Measurements from ENCODE around the gene IL9.
"Not testable (repeated sequence)": the region's sequence is repeated elsewhere in the genome, so short reads cannot be mapped to it uniquely, and the experiment has no call there.

The IL9 gene

DNA sequence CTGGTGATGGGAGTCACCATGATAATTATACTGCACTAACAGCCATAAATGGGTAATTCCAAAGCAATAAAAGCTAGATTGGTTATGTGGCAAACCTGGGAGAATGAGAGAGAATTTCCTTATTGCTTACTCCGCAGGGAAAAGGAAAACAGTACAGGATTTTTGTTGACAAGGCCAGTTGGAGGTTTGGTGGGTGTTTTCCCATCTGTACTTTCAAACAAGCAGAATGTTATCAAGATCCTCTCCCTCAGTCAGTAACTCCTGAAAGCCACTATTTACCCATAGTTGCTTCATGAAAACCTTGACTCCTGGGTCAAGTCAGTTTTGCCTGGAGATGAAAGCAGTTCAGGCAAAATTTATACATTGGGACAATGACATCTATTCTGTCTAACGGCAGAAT, 26.4 kb downstream of the IL9 start:
- DNase-seq: no peak
- H3K27ac Mint-ChIP-seq: no peak overlapping the region
- H3K9me3 Mint-ChIP-seq: no peaks in the 10 kb centered on the region
- H3K36me3 Mint-ChIP-seq (ENCODE audit: low read depth): no peaks in the 10 kb centered on the region
- no peaks in the 10 kb centered on the region for H3K4me1 Mint-ChIP-seq (ENCODE audit: low read depth)
- no peaks in the 10 kb centered on the region for H3K27me3 Mint-ChIP-seq
- H3K4me3 Mint-ChIP-seq: no peak overlapping the region

- no peak for DNase-seq
- H3K4me1 Mint-ChIP-seq (ENCODE audit: low read depth): no peaks in the 10 kb centered on the region
- no peaks in the 10 kb centered on the region for H3K9me3 Mint-ChIP-seq
- H3K27me3 Mint-ChIP-seq: no peaks in the 10 kb centered on the region
- H3K36me3 Mint-ChIP-seq (ENCODE audit: low read depth): no peaks in the 10 kb centered on the region
- no peak overlapping the region for H3K4me3 Mint-ChIP-seq
- no peak overlapping the region for H3K27ac Mint-ChIP-seq
These were observed 27.0 kb downstream of the IL9 start for GRCh38 chr5:135868681-135869080.

DNA sequence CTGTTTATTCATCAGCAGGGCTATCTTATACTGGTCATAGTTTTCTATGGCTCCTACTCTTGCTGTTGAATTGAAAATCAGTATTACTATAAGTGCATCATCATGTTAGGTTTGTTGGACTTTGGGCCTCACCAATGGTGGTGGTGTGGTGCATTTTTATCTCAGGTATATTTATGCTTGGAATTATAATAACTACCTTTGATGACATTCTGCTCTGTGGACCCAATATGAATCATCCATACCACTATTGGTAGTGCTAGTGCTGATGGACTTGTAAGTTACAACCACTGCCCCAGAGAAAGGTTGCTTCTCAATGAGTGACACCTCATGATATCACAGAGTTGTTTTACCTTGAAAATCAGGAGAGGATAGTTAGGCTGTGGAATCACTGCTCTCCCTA, 28.0 kb downstream of the IL9 start:
- DNase-seq: no peak
- Mint-ChIP-seq H3K4me3 (no peak overlapping the region), H3K9me3 (no peaks in the 10 kb centered on the region), H3K27ac (no peak overlapping the region), H3K36me3 (ENCODE audit: low read depth) (no peaks in the 10 kb centered on the region), H3K27me3 (no peaks in the 10 kb centered on the region), H3K4me1 (ENCODE audit: low read depth) (no peaks in the 10 kb centered on the region)

DNA sequence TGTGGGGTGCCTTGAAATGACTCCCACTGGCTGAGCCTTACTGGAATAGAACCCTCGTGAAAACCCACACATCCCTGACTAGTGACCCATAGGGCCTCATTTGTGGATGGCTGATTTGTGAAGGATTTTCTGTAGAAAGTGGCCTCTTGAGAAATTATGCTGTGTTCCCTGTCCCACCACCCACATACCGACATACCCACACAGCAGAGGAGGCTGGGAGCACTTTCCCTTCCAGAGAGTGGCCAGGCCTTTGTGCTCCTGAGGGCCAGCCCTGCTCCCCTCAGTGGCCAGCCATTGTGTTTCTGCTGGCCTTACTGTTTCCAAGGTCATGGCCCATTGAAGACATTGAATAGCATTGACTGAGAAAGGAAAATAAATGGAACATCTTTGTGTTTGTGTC, 29.6 kb downstream of the IL9 start:
- H3K36me3 Mint-ChIP-seq (ENCODE audit: low read depth): no peaks in the 10 kb centered on the region
- DNase-seq: no peak
- H3K9me3 Mint-ChIP-seq: no peaks in the 10 kb centered on the region
- H3K4me1 Mint-ChIP-seq (ENCODE audit: low read depth): no peaks in the 10 kb centered on the region
- H3K27ac Mint-ChIP-seq: no peak overlapping the region
- H3K4me3 Mint-ChIP-seq: no peak overlapping the region
- H3K27me3 Mint-ChIP-seq: no peaks in the 10 kb centered on the region

- Mint-ChIP-seq H3K27ac (no peak overlapping the region), H3K27me3 (no peaks in the 10 kb centered on the region), H3K4me1 (ENCODE audit: low read depth) (no peaks in the 10 kb centered on the region)
These were observed 30.9 kb downstream of the IL9 start for GRCh38 chr5:135864503-135865435.

GRCh38 chr5:135862744-135863143, 32.9 kb downstream of the IL9 start:
- no peak for DNase-seq
- H3K27ac Mint-ChIP-seq: no peak overlapping the region
- no peaks in the 10 kb centered on the region for H3K27me3 Mint-ChIP-seq

More at GRCh38 chr5:135864503-135865435, 30.9 kb downstream of the IL9 start:
- no peak for DNase-seq
- H3K36me3 Mint-ChIP-seq (ENCODE audit: low read depth): no peaks in the 10 kb centered on the region
- H3K4me3 Mint-ChIP-seq: no peak overlapping the region
- H3K9me3 Mint-ChIP-seq: no peaks in the 10 kb centered on the region

DNA sequence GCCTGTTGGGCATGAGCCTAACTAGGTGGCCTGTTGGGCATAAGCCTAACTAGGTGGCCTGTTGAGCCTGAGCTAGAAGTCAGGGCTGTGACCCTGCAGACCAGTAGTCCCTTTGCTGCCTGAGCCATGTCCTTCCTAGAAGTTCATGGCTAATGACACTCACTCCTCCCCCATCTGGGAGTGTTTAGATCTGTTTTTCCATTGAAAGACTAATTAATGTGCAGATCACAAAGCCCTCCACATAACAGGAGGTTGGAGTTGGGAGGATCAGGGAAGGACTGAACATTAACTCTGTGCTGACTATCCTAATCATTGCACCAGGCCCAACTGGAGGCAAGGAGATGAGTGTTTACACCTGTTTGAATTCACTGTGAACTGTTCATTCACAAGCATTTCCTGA, 33.6 kb downstream of the IL9 start:
- Mint-ChIP-seq H3K27me3 (no peaks in the 10 kb centered on the region), H3K27ac (no peak overlapping the region), H3K4me1 (ENCODE audit: low read depth) (no peaks in the 10 kb centered on the region), H3K36me3 (ENCODE audit: low read depth) (no peaks in the 10 kb centered on the region), H3K4me3 (no peak overlapping the region), H3K9me3 (no peaks in the 10 kb centered on the region)
- no peak for DNase-seq

More at GRCh38 chr5:135862744-135863143, 32.9 kb downstream of the IL9 start:
- no peaks in the 10 kb centered on the region for H3K4me1 Mint-ChIP-seq (ENCODE audit: low read depth)
- H3K36me3 Mint-ChIP-seq (ENCODE audit: low read depth): no peaks in the 10 kb centered on the region
- no peaks in the 10 kb centered on the region for H3K9me3 Mint-ChIP-seq
- no peak overlapping the region for H3K4me3 Mint-ChIP-seq

DNA sequence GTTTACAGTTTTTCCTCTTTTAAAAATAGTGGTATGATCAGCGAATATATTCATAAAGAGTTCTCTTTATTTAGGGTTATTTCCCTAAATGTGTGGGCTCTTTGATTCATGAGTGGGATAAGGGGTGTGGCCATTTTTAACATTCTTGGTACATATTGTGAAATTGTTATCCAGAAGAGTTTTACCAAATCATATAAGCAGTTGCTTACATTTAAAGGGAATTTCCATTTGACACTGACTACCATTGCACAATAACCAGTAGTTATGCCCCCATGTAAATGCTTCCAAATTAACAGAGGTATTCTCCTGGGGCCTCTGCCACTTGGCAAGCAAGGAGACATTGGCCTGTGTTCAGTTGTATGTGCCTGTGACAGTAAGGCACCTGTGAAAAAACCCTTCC, 34.0 kb downstream of the IL9 start:
- Mint-ChIP-seq H3K27ac (no peak overlapping the region), H3K4me3 (no peak overlapping the region), H3K4me1 (ENCODE audit: low read depth) (no peaks in the 10 kb centered on the region), H3K36me3 (ENCODE audit: low read depth) (no peaks in the 10 kb centered on the region), H3K27me3 (peaks cover under 1% of the 10 kb centered on the region), H3K9me3 (no peaks in the 10 kb centered on the region)
- DNase-seq: no peak

GRCh38 chr5:135859641-135860040, 36.0 kb downstream of the IL9 start:
- H3K4me1 Mint-ChIP-seq (ENCODE audit: low read depth): no peaks in the 10 kb centered on the region
- H3K27ac Mint-ChIP-seq: no peak overlapping the region
- peaks cover 6% of the 10 kb centered on the region for H3K27me3 Mint-ChIP-seq
- H3K36me3 Mint-ChIP-seq (ENCODE audit: low read depth): no peaks in the 10 kb centered on the region
- no peaks in the 10 kb centered on the region for H3K9me3 Mint-ChIP-seq
- no peak for DNase-seq
- H3K4me3 Mint-ChIP-seq: no peak overlapping the region

GRCh38 chr5:135859186-135859585, 36.5 kb downstream of the IL9 start:
- H3K27ac Mint-ChIP-seq; H3K4me1 Mint-ChIP-seq (ENCODE audit: low read depth): not testable (repeated sequence)

DNA sequence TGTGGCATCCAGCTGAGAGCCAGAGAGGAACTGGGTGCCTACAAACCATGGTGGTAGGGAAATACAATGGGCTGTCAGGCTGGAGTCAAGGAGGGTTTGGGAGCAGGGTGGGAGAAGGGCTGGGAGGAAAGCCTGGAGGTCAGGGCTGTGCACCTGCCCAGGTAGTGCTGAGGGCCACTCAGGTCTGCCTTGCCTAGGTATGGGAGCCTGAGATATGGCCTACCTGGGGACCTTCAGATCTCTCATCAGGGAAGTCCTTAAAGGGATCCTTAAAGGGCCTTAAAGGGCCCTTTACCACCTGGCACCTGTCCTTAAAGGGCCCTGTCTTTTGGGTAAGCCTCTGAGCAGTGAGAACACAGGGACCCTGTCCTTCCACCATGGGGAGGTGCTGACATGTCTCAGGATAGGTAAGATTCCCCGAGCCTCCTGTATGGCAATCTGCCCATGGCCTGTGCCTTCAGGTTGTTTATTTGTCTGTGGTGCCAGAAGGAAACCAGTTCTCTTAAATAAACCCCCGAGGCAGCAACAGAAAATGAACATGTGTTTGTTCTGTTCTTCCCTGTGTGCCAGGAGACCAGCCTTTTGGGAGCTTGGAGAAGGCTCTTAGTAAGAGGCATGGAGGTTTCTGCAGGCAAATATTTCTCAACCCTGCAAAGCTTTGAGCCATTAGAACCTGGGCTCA, 37.9 kb downstream of the IL9 start:
- no peaks in the 10 kb centered on the region for H3K36me3 Mint-ChIP-seq (ENCODE audit: low read depth)
- H3K4me3 Mint-ChIP-seq: no peak overlapping the region
- H3K27ac Mint-ChIP-seq: no peak overlapping the region
- H3K27me3 Mint-ChIP-seq: peaks cover 6% of the 10 kb centered on the region
- no peaks in the 10 kb centered on the region for H3K4me1 Mint-ChIP-seq (ENCODE audit: low read depth)
- H3K9me3 Mint-ChIP-seq: no peaks in the 10 kb centered on the region
- DNase-seq: no peak

More at GRCh38 chr5:135859186-135859585, 36.5 kb downstream of the IL9 start:
- not testable (repeated sequence) for H3K36me3 Mint-ChIP-seq (ENCODE audit: low read depth); H3K4me3 Mint-ChIP-seq; H3K9me3 Mint-ChIP-seq; H3K27me3 Mint-ChIP-seq; DNase-seq

DNA sequence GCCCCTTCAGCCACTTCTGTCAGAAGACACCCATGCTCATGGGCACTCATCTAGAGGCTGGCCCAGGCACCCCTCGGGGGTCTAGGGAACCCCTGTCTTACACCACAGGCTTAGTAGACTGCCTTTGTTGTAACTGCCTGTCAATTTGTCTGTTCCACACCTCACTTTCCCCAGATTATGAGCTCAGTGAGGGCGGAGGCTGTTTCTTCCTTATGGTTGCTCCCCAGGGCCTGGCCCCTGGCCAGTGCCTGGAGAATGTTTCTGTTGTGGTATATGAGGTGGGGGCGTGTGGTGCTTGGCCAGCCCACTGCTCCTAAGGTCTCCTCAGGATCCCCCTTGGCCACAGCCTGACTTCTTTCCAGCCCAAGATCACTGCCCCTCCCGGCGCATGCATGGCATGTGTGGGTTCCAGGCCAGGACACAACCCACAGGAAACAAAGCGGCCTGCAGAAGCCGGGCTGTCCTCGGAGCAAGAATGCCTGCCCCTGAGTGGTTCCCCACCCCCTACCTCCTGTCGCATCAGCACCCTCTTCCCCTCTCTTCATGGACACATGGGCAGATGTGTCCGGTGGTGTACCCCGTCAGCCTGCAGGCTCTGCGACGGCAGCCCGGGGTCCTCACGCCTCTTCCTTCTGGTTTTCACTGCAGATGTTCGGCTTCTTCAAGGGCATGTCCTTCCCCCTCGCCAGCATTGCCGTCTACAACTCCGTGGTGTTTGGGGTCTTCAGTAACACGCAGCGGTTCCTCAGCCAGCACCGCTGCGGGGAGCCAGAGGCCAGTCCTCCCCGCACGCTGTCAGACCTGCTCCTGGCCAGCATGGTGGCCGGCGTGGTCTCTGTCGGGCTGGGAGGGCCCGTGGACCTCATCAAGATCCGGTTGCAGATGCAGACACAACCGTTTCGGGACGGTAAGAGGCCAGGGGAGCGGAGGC, 43.5 kb downstream of the IL9 start:
- H3K27ac Mint-ChIP-seq: no peak overlapping the region
- H3K4me3 Mint-ChIP-seq: no peak overlapping the region
- H3K9me3 Mint-ChIP-seq: no peaks in the 10 kb centered on the region
- peaks cover 6% of the 10 kb centered on the region for H3K27me3 Mint-ChIP-seq
- no peaks in the 10 kb centered on the region for H3K4me1 Mint-ChIP-seq (ENCODE audit: low read depth)
- H3K36me3 Mint-ChIP-seq (ENCODE audit: low read depth): no peaks in the 10 kb centered on the region
- DNase-seq: no peak

GRCh38 chr5:135851186-135851914, 44.3 kb downstream of the IL9 start:
- no peaks in the 10 kb centered on the region for H3K9me3 Mint-ChIP-seq
- peaks cover 2% of the 10 kb centered on the region for H3K27me3 Mint-ChIP-seq
- H3K4me1 Mint-ChIP-seq (ENCODE audit: low read depth): no peaks in the 10 kb centered on the region
- H3K36me3 Mint-ChIP-seq (ENCODE audit: low read depth): no peaks in the 10 kb centered on the region
- no peak for DNase-seq
- no peak overlapping the region for H3K27ac Mint-ChIP-seq
- H3K4me3 Mint-ChIP-seq: no peak overlapping the region

DNA sequence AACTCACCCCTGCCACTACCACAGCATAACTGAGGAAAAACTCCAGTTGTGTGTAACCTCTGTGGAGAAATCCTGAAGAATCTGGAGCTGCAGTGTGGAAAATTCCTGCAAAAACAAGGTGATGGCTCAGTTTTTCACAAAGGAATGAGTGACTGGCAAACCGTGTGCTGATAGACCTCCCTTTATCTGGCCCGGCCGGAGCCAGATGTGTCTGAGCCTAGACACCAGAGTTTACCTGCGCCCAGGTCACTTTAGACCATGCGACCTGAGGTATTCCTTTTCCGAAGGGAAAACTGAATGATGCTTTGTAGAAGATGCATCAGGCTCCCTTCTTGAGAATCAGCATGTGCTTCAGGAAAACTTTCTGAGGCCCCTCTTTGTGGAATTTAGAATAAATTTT, 45.0 kb downstream of the IL9 start:
- no peaks in the 10 kb centered on the region for H3K36me3 Mint-ChIP-seq (ENCODE audit: low read depth)
- H3K27ac Mint-ChIP-seq: no peak overlapping the region
- no peaks in the 10 kb centered on the region for H3K4me1 Mint-ChIP-seq (ENCODE audit: low read depth)
- no peaks in the 10 kb centered on the region for H3K9me3 Mint-ChIP-seq
- no peak for DNase-seq
- H3K4me3 Mint-ChIP-seq: no peak overlapping the region
- H3K27me3 Mint-ChIP-seq: no peaks in the 10 kb centered on the region

All from activated T-cell treated with anti-CD3 and anti-CD28 coated beads, Interleukin-2, amount 50 U/mL, for 24 hours (primary cell).